GM19351 (cell line): Measurements from ENCODE around the gene C2CD5.
A peak's percentile ranks its signal among the peaks of the same experiment; 100 is the strongest.

Experiments used
- ATAC-seq: cut with Tn5 transposase; IDR thresholded peaks from one replicate; pipeline ENCODE4 v1.9.1; 2021; ENCODE audit warnings: mild to moderate bottlenecking, moderate library complexity; ENCODE audit not compliant: unreplicated experiment

Gene C2CD5

DNA sequence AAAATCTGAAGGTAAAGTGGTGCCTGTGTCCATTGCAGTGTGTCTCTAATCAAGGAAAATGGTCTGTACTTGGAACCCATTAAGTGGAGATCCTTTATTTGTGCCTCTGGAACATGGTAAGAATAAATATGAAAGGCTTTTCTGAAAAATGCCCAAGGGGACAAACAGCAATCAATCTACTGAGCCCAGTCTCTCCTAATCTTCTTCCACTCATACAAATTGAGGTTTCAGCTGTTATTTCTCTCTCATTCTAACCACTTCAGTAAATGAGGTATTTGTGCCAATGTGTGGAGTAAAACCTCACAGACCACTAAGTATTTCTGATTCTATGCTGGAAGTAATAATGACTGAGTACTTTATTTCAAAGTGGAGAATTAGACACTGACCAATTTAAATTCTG lies 127.5 kb downstream of the C2CD5 start:
- ATAC-seq: no peak

- ATAC-seq: no peak
Measured at GRCh38 chr12:22415342-22416309, 128.7 kb downstream of the C2CD5 start.

- no peak for ATAC-seq
Measured at GRCh38 chr12:22414742-22415141, 129.6 kb downstream of the C2CD5 start.

- no peak for ATAC-seq
Measured at GRCh38 chr12:22413592-22413991, 130.8 kb downstream of the C2CD5 start.

DNA sequence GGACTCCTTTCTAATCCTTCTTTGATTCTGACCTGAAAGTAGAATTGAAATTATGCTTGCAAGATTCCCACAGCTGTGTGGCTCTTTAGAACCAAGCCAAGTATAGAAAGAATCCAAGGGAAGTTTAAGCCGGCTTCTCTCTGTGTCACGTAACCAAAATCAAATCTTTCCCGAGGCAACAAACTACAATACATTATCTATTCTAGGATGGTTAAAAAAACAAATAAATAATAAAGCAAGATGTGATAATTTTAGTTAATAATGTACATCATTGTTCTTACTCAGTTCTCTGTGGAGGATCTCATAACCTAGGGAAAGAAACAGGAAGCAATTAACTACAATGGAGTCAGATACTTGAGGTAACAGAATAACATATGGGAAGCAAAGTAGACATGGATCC lies 131.8 kb downstream of the C2CD5 start:
- no peak for ATAC-seq

GRCh38 chr12:22410486-22410885 lies 133.9 kb downstream of the C2CD5 start:
- ATAC-seq: no peak

- peak; percentile 98 for ATAC-seq
Measured at GRCh38 chr12:22409377-22410164, 134.8 kb downstream of the C2CD5 start.

DNA sequence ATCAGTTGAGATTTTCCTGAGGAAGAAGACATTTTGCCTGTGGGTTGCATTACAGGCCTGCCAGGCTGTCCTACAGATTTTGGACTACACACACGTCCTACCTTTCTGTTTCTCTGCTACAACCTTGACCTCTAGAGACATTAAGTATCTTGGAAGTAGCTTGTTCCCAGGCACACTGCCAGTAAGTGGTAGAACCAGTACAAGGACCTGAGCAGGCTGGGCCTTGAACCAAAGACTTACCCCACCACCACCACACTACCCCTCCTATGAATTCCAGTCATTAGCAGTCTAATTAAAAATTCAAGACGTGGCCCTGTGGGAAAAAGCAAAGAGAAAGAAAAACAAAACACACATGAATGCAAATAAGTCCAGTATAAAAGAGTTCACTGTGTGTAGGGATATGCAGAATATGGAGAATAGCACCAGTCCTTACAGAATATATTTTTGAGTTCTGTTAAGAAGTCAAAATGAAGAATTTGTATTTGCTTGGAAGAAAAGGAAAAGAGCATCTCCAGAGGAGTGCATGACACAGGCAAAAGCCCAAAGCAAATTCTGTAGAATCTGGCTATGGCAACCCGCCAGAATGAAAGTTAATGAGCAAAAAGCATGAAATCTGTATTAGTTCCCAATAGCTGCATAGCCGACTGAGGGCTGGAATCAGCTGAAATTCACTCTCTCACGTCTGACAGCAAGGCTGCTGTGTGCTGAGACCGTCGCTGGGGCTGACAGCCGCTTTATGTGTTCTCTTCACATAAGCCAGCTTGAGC lies 135.5 kb downstream of the C2CD5 start:
- no peak for ATAC-seq

GRCh38 chr12:22407397-22407796 lies 136.9 kb downstream of the C2CD5 start:
- no peak for ATAC-seq

DNA sequence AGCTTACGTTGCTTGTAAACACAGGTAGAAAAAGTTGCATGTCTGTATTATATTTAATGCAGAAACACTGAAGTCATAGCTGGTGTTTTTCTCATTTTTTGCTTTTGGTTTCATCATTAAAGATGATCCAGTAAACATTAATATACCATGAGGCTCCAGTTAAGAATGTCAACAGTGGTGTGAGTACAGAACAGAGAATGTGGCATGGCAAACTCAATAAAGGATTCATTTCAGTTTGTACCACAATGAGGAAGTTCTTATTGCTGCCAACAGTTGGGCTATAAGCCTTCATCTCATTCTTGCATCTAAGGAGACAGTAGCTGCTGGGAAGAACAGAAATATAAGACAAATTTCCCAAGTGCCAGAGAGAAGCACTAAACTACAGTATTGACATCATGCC lies 137.7 kb downstream of the C2CD5 start:
- ATAC-seq: peak; percentile 24

GRCh38 chr12:22399464-22400180 lies 144.7 kb downstream of the C2CD5 start:
- no peak for ATAC-seq
